ELF-1 (cell line): ENCODE measurements around the gene RFPL3.
"Not testable (repeated sequence)": the region's sequence is repeated elsewhere in the genome, so short reads cannot be mapped to it uniquely, and the experiment has no call there.

Experiments used
- DNase-seq: peaks from one replicate; pipeline ENCODE4 v3.0.0-alpha.2; 2016; ENCODE audit warnings: low read depth, low spot score

The RFPL3 gene

GRCh38 chr22:32353292-32353691, 4.4 kb upstream of the RFPL3 start:
- no peak for DNase-seq

GRCh38 chr22:32353840-32354239, 3.8 kb upstream of the RFPL3 start:
- DNase-seq: no peak

DNA sequence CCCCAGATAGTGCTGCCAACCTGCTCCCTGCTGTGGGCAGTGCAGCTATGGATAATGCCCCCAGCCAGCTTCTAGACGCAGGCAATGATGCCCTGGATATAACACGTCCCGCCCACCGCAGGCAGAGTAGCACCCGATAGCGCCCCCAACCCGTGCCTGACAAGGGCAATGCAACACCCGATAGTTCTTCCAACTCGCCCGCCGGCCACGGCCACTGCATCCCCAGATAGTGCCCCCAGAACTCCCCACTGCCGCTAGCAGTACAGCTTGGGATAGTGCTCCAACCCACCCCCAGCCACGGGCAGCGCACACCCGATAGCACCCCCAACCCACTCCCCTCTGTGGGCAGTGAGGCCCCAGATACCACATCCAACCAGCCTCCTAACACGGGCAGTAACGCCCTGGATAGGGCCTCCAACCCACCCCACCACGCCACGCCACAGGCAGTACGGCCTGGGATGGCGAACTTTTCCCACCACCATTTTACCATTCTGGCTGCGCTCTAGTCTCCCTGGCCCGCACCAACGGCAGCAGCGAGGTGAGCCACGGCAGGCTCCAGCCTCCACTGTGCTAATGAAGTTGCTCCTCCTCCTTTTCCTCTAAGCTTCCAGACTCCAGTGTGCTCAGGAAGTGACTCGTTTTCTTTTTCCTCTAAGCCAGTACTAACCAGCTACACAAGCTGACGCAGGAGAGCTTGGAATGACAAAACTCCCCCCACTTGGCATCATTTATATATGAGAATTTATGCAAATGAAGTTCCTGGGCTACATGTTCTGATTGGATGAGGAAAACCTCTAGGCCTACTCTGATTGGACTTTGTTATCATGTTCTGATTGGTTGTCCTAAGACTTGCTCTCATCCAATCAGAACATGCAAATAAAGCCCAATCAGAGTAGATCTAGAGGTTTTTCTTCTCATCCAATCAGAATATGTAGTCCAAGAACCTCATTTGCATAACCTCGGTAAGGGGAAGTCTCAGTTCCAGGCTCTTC, 3.0 kb upstream of the RFPL3 start:
- DNase-seq: no peak

GRCh38 chr22:32355760-32356159, 1.9 kb upstream of the RFPL3 start:
- no peak for DNase-seq

DNA sequence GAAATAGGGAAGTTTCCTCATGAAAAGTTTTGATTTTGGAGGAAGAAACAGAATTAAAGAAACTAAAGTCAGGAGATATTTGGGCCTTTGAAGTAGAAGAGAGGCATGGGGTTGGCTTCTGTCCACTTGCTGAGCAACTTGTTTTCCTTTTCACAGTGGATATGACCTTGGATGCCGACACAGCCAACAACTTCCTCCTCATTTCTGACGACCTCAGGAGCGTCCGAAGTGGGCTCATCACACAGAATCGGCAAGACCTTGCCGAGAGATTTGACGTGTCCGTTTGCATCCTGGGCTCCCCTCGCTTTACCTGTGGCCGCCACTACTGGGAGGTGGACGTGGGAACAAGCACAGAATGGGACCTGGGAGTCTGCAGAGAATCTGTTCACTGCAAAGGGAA, 2.4 kb downstream of the RFPL3 start:
- not testable (repeated sequence) for DNase-seq

DNA sequence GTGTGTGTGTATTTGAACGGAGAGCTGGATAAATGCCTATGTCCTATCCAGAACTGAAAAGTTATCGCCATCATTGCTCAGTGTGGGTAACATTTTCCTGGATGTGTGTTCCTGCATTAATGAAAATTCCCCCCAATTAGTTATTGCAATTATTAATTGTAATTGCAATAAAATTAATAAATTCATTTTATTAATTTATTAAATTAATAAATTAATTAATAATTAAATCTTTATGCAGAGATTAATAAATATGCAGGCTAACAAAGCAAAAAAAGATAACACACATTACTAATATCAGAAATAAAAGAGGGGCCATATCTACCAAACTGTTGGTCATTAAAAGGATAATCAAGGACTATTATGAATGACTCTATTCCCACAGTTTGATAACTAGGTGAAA, 3.6 kb downstream of the RFPL3 start:
- DNase-seq: no peak

- no peak for DNase-seq
Observed at GRCh38 chr22:32364210-32364609, 6.5 kb downstream of the RFPL3 start.

GRCh38 chr22:32375678-32376450, 18.2 kb downstream of the RFPL3 start:
- DNase-seq: no peak

- no peak for DNase-seq
Observed at GRCh38 chr22:32376681-32377080, 19.0 kb downstream of the RFPL3 start.

DNA sequence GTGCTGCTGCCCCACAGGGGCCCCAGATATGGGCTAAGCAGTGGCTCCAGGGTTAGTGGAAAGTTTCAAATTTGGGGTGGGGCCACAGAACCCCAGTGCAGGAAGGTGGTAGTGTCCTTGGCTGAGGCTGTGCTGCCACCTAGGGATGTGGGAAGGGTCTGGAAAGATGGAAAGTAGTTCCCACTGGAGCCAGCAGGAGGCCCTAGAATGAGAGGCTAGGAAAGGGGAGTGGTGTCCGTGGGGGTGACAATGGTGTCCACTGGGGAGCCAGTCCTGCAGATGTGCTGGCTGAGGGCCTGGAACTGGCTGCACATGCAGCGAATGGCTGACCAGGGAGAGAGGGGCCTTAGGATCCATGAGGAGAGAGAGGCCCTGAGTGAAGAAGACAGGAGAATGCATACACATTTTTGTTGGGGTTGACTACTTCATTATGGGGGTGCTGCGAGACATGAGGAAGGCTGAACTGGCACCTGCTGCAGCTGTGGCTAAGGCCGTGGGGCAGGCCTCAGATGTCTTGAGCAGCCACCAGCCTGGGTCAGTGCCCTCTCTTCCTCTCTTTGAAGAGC, 21.1 kb downstream of the RFPL3 start:
- peak; percentile 63 for DNase-seq

DNA sequence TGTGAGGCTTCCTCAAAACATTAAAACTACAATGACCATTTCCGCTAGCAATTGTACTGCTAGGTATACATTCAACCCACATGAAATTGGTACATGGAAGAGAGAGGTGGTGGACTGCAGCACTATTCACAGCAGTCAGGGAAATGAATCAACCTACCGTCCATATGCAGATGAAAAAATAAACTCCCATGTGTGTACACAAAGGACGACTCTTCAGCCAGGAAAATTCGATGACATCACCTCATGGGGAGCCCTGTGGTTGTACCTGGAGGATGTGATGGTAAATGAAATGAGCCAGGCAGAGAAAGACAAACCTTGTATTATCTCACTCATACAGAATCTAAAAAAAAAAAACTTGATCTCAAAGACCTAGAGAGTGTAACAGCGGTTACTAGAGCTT, 23.3 kb downstream of the RFPL3 start:
- no peak for DNase-seq

GRCh38 chr22:32385681-32386080, 28.0 kb downstream of the RFPL3 start:
- no peak for DNase-seq

DNA sequence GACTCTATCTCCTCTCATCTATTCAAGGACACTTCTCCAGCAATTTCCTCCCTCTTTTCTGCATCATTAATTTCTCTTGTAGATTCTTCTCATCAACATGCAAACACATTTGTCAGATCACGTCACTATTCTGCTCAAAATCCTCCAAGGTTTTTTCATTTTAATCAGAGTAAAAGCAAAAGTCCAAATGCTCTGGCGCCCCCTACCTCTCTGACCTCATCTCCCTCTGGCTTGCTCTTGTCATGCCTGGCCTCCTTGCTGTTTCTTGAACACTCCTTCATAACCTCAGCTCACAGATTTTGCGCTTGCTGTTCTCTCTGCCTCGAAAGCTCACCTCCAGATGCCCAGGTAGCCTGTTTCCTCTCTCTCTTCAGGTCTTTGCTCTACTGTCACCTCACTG, 32.0 kb downstream of the RFPL3 start:
- peak; percentile 33 for DNase-seq

GRCh38 chr22:32395107-32395506, 37.4 kb downstream of the RFPL3 start:
- no peak for DNase-seq

GRCh38 chr22:32396255-32396654, 38.6 kb downstream of the RFPL3 start:
- DNase-seq: no peak

DNA sequence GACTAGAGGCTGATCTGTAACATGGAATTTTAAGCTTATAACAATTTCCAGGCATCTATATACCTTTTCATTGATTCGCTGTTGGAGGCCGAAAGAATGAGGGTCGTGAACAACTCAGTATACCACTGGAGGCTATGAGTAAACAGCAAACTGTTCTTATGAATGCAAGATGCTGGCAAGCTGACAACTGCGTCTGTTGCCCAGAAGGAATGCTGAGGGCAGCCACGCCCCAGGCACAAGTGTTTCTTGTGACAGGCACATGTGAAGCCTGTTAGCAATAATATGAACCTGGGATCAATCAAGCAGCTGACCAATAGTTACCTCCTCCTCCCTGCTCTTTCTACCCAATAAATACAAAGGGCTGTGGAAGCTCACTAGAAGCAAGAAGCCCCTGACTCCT, 39.1 kb downstream of the RFPL3 start:
- DNase-seq: no peak

DNA sequence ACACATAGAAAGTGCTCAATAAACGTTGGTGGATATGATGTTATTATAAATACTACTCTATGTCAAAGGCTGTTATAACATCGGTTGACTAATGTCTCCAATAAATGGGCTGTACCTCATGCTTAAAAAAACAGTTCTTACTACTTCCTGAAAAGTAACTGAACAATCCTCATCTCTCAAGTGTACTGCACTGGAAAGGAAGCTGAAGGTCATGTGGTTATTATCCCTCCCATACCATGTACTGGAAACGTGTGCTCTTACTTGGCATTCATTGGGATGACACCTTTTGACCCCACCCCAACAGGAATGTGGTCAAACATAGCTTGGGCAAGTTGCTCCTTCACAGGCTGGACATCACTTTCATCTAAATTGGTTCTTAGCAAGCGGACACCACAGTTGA, 43.8 kb downstream of the RFPL3 start:
- no peak for DNase-seq

GRCh38 chr22:32404021-32404420, 46.4 kb downstream of the RFPL3 start:
- no peak for DNase-seq

DNA sequence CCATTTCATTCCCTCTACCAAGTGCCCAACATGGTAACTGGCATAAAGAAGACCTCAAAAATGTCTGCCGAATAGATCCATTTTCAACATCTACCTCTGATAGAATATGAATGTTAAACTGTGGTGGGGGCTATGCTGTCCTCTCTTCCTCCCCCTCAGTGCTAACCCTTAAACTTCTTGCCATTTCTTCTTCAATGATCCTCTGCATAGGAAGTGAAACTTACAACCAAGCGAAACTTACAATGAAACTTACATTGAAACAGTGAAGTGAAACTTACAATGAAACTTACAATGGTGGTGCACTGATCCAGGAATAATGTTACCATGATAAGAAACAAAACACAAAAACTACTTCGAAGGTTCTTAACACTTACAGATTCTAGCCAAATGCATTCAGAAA, 49.6 kb downstream of the RFPL3 start:
- DNase-seq: no peak

DNA sequence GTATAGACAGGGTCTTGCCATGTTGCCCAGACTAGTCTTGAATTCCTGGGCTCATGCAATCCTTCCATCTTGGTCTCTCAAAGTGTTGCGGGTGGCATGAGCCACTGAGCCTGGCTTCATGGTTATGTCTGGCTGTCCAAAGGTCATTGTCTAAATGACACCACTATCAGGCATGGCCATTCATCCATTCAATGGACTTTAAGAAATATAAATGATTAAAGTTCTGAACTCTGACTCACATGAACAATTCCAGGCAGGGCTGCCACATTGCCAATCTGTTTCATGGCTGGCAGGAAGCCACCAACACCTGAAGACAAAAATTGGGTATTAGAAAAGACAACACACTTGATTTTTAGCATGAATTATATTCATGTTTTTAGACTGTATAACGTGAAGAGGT, 50.3 kb downstream of the RFPL3 start:
- DNase-seq: no peak

GRCh38 chr22:32409977-32410376, 52.3 kb downstream of the RFPL3 start:
- DNase-seq: no peak

DNA sequence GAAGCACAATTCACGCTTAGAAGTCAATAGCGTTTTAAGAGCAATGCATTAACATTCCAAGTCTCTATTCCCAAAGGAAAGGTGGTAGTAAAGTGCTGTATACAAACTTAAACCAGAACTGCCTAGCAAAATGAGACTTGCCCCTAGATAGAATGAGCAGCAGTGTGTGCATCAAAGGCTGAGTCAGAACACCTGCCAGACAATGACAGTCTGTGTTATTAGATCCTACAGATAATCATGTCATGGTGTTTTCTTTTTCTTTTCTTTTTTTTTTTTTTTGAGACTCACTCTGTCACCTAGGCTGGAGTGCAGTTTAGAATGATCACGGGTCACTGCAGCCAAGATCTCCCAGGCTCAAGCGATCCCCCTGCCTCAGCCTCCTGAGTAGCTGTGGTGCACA, 52.8 kb downstream of the RFPL3 start:
- no peak for DNase-seq
